ENCODE measurements around the gene AURKB. TPM values are rescaled to one million over a fixed set of nuclear protein-coding genes. Genes with fewer than 3 reads are reported as not detected.
A peak's percentile ranks its signal among the peaks of the same experiment; 100 is the strongest.
"Not testable (repeated sequence)": the region's sequence is repeated elsewhere in the genome, so short reads cannot be mapped to it uniquely, and the experiment has no call there.

The AURKB gene
- 67.6 and 78.3 TPM in 2 replicates for total RNA-seq (2014; rRNA removed; shearing (Covaris generic); ENCODE audit: low replicate concordance)

DNA sequence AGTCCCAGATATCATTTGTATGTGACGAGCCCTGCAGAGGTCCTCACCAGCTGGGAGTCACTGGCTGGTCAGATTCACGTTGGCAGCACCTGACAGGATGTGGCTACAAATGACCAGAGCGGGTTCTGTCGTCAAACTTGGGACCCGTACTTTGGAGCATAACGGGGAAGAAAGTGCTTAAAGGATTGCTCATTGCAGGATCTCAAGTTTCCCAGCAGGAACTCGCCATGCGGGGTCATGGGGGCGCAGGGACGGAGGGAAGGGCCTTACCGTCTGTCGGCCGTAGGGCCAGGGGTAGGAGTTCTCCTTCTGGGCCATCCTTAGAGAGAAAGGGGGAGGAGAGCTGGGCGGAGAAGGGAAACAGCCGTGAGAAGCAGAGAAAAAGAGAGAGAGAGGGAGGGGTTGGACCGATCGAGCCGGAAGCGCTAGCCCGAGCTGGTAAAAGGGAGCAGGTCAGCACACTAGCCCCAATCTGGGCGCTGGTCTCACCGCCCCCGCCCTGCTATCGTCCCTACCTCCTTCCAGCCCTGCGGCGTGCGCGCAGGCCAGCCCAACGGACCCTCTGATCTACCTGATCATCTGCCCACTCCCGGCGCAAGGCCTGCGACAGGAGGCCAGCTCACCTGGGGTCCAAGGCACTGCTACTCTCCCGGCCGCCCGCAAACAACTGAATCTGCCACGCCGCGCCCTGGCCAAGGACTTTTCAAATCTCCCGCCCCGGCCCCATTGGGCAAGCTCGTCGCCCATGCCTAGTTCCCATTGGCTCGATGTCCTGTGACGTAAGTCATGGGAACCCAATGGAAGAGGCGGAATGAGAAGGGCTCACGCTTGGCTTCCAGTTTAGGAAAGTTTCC is at the start of gene AURKB:
Gene AURKB, minus strand, starts transcription at position 669 of the 854 bp plus-strand sequence. Its CDS starts 351 bp downstream, at position 318.
- DNase-seq (ENCODE audit: low read depth), result peak; percentile 88
- in situ Hi-C loops (cut with HindIII; ENCODE audit: low pct_unique_long_range_greater_than_20kb, low sequenced_read_pairs), result no loop called here

DNA sequence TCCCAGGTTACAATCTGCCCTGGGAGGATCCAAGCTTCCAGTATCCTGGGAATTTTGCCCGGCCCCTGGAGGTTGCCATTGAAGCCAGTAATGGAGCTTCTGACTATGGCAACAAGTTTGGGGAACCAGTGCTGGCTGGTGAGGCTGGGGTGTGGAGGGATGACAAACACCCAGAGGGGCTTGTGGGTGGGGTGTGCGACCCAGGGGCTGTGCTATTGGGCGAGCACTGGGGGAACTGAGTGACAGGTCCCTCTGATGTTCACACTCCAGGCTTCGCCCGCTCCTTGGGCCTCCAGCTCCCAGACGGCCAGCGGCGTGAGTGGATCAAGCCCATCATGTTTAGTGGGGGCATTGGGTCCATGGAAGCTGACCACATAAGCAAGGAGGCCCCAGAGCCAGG is 47.4 kb upstream of the AURKB start:
- in situ Hi-C loops (cut with HindIII; ENCODE audit: low pct_unique_long_range_greater_than_20kb, low sequenced_read_pairs), result no loop called here
- DNase-seq (ENCODE audit: low read depth), result no peak

DNA sequence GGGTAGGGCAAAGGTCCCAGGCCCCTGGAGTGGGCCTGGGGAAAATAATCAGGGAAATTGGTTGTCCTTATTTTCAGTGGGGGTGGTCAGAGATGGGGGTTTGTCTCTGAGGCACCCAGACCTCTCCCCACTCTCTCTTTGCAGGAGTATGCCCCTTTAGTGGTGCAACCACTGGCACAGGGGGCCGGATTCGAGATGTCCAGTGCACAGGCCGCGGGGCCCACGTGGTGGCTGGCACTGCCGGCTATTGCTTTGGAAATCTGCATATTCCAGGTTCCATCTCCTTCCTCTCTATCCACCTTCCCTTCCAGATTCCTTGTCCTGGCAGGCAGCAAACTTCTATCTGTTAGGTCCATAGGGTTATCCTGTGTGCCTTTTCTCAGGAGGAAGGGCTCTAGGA is 46.3 kb upstream of the AURKB start:
- no peak for DNase-seq (ENCODE audit: low read depth)
- in situ Hi-C loops (cut with HindIII; ENCODE audit: low pct_unique_long_range_greater_than_20kb, low sequenced_read_pairs), result no loop called here

DNA sequence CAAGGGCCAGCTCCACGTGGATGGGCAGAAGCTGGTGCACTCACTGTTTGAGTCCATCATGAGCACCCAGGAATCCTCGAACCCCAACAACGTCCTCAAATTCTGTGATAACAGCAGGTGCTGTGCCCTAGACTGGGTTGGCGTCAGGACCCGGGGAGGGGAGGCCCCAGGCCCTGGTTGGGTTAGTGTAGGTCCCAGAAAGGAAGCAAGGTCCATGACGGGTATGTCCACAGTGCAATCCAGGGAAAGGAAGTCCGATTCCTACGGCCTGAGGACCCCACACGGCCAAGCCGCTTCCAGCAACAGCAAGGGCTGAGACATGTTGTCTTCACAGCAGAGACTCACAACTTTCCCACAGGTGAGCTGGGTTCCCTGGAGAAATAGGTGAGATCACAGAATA is 45.9 kb upstream of the AURKB start:
- in situ Hi-C loops (cut with HindIII; ENCODE audit: low pct_unique_long_range_greater_than_20kb, low sequenced_read_pairs), result no loop called here
- DNase-seq (ENCODE audit: low read depth), result no peak

DNA sequence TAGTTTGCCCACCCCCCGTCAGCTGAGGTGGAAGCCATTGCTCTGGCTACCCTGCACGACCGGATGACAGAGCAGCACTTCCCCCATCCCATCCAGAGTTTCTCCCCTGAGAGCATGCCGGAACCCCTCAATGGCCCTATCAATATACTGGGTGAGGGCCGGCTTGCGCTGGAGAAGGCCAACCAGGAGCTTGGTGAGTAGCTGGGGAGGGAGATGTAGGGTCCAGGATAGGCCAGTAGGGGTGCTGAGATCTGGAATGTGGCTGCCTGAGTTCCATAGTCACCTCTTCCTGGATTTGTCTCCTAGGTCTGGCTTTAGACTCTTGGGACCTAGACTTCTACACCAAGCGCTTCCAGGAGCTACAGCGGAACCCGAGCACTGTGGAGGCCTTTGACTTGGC is 45.1 kb upstream of the AURKB start:
- in situ Hi-C loops (cut with HindIII; ENCODE audit: low pct_unique_long_range_greater_than_20kb, low sequenced_read_pairs), result no loop called here
- no peak for DNase-seq (ENCODE audit: low read depth)

DNA sequence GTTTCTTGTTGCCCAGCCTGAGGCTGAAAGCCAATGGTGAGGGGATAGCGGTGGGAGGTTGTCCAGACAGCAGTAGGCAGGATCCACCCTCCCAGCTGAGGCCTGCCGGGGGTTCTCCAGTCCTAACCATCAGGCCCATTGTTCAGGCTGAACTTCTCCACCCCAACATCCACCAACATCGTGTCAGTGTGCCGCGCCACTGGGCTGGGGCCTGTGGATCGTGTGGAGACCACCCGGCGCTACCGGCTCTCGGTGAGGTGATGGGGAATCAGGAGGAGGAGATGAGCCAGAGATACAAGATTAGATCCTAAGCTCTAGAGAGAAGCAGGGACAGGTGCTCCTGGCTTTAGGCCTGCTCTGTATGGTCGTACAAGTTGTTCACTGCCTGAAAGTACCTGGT is 44.5 kb upstream of the AURKB start:
- in situ Hi-C loops (cut with HindIII; ENCODE audit: low pct_unique_long_range_greater_than_20kb, low sequenced_read_pairs), result no loop called here
- no peak for DNase-seq (ENCODE audit: low read depth)

DNA sequence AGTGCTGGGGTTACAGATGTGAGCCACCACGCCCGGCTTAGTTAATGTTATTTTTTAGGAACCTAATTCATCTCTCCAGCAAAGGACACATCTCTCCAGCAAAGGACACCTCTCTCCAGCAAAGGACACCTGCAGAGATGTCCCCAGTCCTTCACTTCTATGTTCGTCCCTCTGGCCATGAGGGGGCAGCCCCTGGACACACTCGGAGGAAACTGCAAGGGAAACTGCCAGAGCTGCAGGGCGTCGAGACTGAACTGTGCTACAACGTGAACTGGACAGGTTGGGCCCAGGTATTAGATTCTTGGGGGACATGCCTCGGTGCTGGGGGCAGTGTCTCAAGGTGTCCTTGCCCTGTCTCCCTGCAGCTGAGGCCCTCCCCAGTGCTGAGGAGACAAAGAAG is 43.4 kb upstream of the AURKB start:
- in situ Hi-C loops (cut with HindIII; ENCODE audit: low pct_unique_long_range_greater_than_20kb, low sequenced_read_pairs), result no loop called here
- DNase-seq (ENCODE audit: low read depth), result peak; percentile 6

DNA sequence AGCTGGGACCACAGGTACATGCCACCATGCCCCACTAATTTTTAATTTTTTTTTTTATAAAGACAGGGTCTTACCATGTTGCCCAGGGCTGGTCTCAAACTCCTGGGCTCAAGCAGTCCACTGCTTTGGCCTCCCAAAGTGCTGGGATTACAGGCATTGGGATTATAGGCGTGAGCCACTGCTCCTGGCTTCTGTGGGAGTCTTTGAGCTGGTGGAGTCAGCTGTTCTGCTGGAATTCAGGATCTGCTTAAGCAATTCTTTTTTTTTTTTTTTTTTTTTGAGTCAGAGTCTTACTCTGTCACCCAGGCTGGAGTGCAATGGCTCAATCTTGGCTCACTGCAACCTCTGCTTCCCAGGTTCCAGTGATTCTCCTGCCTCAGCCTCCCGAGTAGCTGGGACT is 41.0 kb upstream of the AURKB start:
- DNase-seq (ENCODE audit: low read depth); in situ Hi-C loops (cut with HindIII; ENCODE audit: low pct_unique_long_range_greater_than_20kb, low sequenced_read_pairs): not testable (repeated sequence)

DNA sequence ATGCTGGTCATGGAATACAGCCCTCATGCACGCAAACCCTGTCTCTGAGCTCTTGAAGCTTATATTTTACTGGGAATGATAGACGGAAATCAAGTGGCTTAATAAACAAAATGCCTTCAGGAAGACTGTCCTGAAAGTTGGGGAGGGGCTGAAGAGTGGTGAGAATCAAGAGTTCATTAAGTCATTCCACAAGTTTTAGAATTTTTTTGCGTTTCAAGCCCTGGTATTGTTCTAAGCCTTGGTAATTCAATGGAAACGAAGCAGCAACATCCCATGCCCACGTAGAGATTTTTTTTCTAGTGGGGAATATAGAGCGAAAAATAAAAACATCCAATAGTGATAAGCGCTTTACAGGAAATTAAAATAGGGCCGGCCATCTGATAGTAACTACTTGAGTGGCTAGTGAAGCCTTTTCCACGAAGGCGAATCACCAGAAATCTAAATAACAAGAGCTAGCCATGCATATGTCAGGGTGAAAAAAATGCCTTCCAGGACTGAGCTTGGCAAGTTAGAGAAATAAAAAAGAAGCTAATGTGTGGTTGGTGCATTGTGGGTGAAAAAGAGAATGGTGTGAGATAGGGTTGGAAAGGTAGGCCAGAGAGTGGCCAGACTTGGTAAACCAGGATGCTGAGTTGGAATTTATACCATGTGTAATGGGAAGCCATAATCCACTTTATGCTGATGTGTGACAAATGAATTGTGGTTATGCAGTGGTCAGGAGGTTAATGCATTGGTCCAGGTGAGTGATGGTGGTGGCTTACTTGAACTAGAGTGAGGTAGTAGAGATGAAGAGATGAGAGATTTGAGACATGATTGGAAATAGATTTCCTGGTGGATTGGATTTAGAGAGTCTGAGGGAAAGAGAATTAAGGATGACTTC is 39.5 kb upstream of the AURKB start:
- in situ Hi-C loops (cut with HindIII; ENCODE audit: low pct_unique_long_range_greater_than_20kb, low sequenced_read_pairs), result no loop called here

DNA sequence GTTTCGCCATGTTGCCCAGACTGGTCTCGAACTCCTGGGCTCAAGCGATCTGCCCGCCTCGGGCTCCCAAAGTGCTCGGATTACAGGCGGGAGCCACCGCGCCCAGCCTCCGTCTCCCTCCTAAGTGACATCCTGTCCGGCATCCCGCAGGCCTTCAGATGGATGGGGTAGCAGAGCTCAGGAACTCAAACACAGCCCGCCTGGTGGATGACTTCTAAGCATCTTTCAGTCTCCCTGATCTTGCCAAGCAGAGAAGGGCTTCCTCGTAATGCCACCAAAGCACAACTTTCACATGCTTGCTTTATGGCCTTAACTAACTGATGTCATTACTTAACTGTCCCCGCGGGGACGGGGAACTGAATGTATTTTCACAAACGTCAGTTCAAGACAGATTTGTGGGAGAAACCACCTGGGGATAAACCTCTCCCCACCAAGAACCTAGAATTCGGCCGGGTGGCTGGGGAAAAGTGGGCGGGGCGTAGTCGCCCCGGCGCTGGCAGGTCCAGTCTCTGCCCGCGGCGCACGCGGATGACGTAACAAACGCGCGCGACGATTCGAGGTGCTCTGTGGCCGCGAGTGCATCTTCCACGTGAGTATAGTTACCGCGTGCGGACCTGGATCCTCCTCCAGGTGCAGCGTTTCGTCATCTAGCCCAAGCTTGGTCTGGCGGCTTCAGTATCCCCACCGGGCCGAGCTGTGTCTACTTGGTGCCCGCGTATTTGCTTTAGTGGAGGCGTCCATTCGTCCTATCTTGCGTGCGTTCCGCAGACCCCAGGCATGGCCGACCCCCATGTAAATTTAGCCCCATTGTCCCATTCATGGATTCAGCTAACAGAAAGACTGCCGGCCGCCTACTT is 38.6 kb upstream of the AURKB start, which contains the start of gene PFAS:
Gene PFAS, plus strand, starts transcription at position 539 of the 857 bp plus-strand sequence. CDS start 4,649 bp downstream, outside the sequence.
- peak; percentile 82 for DNase-seq (ENCODE audit: low read depth)
- in situ Hi-C loops (cut with HindIII; ENCODE audit: low pct_unique_long_range_greater_than_20kb, low sequenced_read_pairs), result no loop called here

More for the DNA sequence above, 39.5 kb upstream of the AURKB start:
- no peak for DNase-seq (ENCODE audit: low read depth)

DNA sequence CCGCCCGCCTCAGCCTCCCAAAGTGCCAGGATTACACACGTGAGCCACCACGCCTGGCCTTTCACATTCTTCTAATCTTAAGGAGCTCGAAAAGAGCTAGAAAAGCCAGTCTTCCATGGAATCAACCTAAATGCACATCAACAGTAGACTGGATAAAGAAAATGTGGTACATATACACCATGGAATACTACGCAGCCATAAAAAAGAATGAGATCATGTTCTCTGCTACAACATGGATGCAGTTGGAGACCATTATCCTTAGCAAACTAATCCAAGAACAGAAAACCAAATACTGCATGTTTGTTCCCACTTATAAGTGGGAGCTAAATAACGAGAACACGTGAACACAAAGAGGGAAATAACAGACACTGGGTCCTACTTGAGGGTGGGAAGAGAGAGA is 34.4 kb upstream of the AURKB start:
- in situ Hi-C loops (cut with HindIII; ENCODE audit: low pct_unique_long_range_greater_than_20kb, low sequenced_read_pairs), result no loop called here
- no peak for DNase-seq (ENCODE audit: low read depth)

DNA sequence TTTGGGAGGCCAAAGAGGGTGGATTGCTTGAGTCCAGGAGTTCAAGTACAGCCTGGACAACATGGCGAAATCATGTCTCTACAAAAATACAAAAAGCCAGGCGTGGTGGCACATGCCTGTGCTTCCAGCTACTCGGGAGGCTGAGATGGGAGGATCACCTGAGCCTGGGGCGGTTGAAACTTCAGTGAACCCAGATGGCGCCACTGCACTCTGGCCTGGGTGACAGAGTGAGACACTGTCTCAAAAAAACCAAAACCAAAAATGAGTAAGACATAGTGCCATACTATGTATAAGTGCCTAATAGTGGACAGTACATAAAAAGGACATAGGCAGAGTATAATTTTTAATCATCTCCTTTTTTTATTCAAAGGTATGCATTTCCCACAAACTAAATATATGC is 33.5 kb upstream of the AURKB start:
- in situ Hi-C loops (cut with HindIII; ENCODE audit: low pct_unique_long_range_greater_than_20kb, low sequenced_read_pairs), result no loop called here
- DNase-seq (ENCODE audit: low read depth), result no peak

DNA sequence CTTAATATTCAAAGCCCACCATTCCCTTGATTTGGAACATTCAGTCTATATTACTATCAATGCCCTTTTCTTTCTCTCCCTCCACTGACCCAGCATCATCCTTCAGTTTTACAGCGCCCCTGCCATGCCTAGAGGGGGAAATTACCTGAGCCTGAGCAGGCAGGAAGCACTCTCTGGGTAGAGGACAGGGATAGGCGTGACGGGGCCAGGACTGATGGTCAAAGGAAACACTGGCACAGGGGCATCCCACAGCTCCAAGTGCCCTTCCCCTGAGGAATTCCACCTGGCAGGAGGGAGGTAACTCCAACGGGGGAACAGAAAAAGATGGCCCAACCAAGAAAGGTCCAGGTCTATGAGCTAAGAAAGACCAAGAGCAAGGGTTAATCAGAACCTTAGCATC is 27.5 kb upstream of the AURKB start:
- no peak for DNase-seq (ENCODE audit: low read depth)
- in situ Hi-C loops (cut with HindIII; ENCODE audit: low pct_unique_long_range_greater_than_20kb, low sequenced_read_pairs), result no loop called here

DNA sequence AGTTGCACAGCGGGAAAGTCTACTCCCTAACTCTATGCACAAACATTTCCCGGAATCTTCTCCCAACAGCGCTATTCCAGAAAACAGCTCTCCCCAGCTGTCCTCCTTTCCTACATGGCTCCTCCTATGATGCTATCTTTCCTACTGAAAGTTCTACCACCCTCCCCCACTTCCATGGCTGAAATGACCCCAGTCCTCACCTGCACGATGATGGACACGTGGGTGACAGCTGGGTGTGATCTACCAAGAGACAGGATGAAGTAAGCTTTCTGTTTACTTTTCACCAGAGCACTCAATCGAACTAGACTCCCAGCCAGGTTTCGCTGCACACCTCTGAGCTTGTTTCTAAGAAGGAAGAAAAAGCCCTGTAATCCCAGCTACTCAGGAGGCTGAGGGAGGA is 26.8 kb upstream of the AURKB start:
- DNase-seq (ENCODE audit: low read depth), result no peak
- in situ Hi-C loops (cut with HindIII; ENCODE audit: low pct_unique_long_range_greater_than_20kb, low sequenced_read_pairs), result no loop called here

DNA sequence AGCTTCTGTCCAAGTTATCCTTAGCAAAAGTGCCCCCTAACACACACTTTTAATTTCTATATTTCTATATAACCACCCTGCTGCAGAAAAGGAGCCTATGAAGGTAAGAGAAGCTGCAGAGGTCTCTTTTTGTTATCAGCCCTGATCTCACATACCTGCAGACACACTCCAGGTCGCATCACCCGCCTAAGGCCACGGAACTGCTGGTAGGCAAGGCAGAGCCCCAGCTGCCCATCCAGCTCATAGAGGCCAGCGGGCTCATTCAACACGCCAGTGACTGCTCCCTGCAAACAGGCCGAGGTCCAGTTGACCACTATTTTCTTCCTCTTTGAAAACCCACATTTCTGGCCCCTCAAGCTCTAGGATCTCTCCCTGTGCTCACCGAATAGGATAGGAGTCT is 25.3 kb upstream of the AURKB start:
- no peak for DNase-seq (ENCODE audit: low read depth)
- in situ Hi-C loops (cut with HindIII; ENCODE audit: low pct_unique_long_range_greater_than_20kb, low sequenced_read_pairs), result no loop called here

DNA sequence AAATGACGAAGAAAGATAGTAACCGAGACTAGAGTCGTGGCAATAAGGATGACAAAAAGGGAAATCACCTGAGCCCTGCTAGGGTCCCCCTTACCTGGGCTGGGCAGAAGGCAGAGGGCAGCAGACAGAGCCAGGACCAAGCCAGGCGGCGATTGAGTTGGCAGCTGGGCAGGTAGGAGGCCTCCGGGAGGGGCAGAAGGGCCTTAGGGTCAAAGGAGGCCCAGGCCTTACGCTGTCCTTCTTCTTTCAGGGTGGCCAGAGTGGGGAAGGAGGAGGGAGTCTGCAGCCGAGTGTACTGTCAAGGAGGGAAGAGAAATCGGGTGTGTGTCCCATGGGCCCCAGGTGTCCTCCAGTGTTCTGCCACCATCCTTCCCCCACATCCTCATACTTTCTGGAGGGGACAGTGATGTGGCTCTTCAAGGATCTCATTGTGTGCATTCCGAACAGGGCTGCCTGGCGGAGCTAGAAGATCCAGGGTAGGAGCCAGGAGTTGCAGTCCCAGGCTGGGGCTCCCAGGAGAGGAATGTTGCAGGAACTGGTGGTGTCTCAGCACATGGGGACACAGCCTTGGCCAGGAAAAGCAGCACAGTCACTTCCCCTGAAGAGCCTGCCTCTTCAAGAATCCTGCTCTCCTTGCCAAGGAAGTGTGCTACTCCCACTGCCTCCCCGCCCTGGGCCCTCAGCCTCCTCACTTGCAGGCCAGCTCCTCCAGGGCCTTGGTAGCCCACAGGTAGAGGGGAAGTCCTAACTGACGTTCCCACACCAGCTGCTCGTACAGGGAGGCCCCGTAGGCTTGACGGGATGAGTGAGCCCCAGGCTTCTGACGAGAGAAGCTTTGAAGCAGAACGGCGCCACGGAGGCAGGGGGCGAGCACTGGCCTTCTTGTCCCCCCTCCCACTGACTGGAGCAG is 24.2 kb upstream of the AURKB start:
- in situ Hi-C loops (cut with HindIII; ENCODE audit: low pct_unique_long_range_greater_than_20kb, low sequenced_read_pairs), result no loop called here

DNA sequence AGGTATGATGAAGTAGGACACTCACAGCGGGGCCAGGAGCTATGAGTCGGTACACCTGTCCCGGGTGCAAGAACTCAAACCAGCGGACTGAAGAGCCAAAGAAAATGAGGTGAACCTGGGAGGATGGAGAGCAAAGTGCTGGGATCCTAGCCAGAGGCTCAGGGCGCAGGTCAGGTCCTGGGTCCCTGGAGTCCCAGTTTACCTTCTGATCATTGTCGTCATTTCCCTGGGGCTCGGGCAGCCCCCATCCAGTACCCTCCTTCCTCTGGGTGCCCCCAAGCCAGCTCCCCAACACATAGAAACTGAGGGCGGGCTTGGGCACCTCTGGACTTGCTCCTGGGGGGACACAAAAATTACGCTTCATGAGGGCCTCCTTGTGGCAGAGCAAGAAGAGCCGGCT is 21.3 kb upstream of the AURKB start:
- in situ Hi-C loops (cut with HindIII; ENCODE audit: low pct_unique_long_range_greater_than_20kb, low sequenced_read_pairs), result no loop called here
- no peak for DNase-seq (ENCODE audit: low read depth)

More for the DNA sequence above, 24.2 kb upstream of the AURKB start:
- no peak for DNase-seq (ENCODE audit: low read depth)
